ENCODE data around the gene IL16.

IL16 gene

GRCh38 chr15:81174125-81174791 is 22.4 kb upstream of the IL16 start:
- no peak overlapping the region for H3K4me3 ChIP-seq (ENCODE audit: low read depth, low read length)

DNA sequence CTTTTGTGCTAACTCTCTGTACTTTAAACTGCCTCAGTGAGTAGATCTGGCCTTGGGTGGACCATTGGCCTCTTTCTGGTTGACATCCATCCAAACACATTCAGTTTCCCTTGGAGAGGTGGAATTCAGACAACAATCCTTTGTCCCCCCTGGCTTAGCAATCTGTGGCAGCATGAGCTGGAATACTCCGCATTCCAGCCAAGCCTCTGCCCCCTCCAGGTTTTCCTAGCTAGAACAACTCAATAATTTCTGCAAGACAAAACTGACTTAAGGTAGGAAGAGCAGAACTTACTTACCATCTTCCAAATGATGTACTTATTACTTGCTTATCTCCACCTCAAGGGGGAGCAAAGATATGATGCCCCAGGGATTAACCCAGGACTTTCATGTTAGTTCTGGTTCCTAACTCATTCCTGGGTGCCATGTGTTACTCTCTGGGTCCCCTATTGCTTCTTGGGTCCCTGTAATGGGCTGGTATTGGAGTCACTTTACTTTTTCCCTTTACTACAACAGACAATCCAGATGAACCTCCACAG is 21.8 kb upstream of the IL16 start:
- H3K4me3 ChIP-seq (ENCODE audit: low read depth, low read length) = no peak overlapping the region

DNA sequence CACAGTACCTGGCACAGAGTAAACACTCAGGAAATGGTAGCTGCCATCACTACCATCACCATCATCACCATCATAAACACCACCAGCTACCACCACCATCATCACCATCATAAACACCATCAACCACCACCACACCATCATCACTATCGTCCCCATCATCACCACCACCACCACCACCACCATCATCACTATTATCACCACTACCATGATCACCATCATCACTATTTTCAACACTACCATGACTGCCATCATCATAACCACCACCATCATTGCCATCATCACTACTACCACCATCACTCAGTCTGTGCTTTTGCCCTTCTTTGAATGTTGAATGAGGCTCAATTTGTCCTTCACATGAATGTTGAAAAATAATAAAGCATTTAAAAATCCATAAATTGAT is 21.2 kb upstream of the IL16 start:
- H3K4me3 ChIP-seq (ENCODE audit: low read depth, low read length) = no peak overlapping the region

DNA sequence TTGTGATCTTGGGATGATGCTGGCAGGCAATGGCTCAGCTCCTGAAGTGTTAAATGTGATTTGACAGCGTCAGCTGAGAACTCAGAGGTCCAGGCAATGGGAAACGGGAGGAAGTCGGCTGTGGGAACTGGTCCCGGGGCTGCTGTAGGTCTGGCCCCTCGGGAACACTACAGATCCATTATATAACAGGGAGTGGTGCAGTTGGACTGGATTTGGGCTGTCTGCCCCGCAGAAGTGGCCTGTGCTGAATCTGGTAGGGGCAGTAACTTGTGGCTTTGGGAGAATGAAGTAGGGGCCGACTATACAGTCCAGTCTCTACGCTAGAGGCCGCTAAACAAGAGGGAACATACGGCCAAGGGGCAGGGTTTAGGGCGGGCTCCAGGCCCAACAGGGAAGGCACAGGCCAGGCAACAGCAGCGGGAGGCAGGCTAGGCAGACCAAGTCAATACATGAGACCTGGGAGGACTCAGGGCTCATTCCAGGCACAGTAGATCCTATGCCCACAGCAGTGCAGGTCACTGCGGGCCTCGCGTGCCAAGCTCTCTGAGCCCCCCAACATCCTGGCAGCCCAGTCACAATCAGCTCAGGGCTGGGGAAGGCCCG is 20.3 kb upstream of the IL16 start:
- no peak overlapping the region for H3K4me3 ChIP-seq (ENCODE audit: low read depth, low read length)

- no peak overlapping the region for H3K4me3 ChIP-seq (ENCODE audit: low read depth, low read length)
Measured at GRCh38 chr15:81178365-81178764, 18.3 kb upstream of the IL16 start.

DNA sequence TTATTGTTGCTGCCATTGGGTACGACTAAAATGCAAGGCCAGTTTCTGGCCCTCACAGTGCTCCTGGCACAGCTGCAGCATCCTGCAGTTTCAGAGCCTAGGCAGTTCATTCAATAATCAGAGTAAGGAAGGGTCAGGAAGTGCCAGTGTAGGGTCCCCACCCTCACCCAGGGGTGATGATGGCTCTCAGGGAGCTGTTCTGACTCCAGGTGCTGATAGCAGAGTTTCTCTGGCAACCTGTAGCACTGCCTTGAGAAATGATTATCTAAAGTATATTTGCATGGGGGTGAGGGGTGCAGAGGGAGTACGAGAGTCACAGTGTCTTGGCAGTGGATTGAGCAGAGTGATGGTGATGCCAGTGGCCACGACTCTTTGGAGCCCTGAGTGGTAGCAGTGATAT is 15.5 kb upstream of the IL16 start:
- no peak overlapping the region for H3K4me3 ChIP-seq (ENCODE audit: low read depth, low read length)

GRCh38 chr15:81182031-81182755 is 14.5 kb upstream of the IL16 start:
- H3K4me3 ChIP-seq (ENCODE audit: low read depth, low read length) = no peak overlapping the region

DNA sequence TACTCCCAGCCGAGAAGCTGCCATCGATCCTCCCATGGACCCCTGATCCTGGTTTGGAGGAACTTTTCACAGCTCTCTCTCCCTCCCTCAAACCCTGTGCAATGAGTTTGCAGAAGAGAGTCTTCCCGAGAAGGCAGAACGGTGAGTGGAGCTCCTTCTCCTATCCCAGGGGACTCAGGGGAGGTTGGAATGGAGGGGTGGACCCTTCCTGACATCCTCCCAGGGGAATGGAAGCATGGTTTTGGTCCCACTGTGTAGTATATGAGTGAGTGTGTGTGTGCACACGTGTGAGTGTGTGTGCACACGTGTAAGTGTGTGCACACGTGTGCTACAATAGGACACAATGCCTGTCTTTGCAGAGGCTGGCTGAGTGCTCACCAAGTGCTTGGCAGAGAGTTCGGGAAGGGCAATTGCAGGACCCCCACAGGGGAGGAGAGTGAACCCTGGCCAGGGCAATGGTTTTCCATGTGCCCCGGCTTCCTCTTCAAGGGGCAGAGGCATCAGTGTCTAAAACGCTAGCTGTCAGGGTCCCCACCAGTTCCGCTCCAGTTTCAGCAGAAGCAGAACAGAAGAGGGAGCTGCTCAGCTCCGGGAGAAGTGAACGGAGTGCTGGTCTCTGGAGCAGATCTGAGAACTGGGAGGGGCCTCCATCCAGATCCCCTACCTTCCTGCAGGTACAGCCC is 13.8 kb upstream of the IL16 start:
- H3K4me3 ChIP-seq (ENCODE audit: low read depth, low read length) = no peak overlapping the region

- no peak overlapping the region for H3K4me3 ChIP-seq (ENCODE audit: low read depth, low read length)
Measured at GRCh38 chr15:81183439-81183775, 13.3 kb upstream of the IL16 start.

GRCh38 chr15:81184188-81184587 is 12.5 kb upstream of the IL16 start:
- no peak overlapping the region for H3K4me3 ChIP-seq (ENCODE audit: low read depth, low read length)

GRCh38 chr15:81185631-81186295 is 10.9 kb upstream of the IL16 start:
- H3K4me3 ChIP-seq (ENCODE audit: low read depth, low read length) = no peak overlapping the region

DNA sequence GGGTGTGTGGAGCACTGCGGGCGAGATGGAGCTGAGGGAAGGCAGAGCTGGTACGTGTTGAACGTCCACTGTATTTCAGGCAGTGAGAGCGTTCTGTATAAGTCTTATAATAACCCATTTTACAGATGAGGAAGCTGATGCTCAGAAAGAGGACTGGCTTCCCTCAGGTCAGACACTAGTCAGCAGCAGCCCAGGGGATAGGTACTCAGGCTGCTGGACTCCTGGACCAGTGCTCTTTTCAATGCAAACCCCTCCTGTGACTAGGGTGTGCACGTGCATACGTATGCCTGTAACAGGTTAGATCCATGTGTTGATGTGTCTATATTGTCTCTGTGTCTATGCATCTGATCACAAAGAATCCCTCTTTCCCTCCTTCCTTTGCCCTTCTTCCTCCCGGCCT is 8.3 kb upstream of the IL16 start:
- H3K4me3 ChIP-seq (ENCODE audit: low read depth, low read length) = no peak overlapping the region

DNA sequence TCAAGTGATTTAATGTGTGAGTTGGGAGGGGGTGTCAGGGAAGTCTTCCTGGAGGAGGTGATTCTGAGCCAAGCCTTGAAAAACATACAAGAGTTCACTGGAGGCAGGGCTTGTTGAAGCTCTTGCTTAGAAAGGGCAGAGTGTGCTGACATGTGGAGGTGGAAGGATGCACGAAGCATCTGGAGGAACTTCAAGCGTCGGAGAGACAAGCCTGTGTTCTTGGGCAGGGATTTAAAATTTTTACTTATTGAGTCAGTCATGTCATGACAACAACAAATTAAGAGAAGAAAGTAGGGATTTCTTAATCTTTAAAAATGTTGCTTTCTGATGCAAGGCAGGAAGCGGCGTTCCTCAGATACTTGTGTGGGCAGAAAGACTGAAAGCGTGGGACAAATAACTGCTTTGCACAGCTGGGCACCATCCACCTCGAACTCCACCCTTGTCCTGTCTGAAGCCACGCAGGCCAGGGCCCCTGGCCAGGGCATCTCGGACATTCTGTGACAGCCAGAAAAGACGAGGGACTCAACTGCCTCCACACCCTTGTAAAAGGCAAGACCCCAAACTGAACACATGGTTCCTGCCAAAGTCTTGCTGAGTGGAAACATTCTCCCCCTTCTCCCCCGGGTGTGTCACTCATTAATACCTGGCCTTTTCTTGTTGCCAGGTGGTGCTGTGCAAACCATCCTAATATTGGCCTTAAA is 6.9 kb upstream of the IL16 start:
- no peak overlapping the region for H3K4me3 ChIP-seq (ENCODE audit: low read depth, low read length)

- no peak overlapping the region for H3K4me3 ChIP-seq (ENCODE audit: low read depth, low read length)
Measured at GRCh38 chr15:81190922-81191507, 5.7 kb upstream of the IL16 start.

- no peak overlapping the region for H3K4me3 ChIP-seq (ENCODE audit: low read depth, low read length)
Measured at GRCh38 chr15:81191701-81192100, 5.0 kb upstream of the IL16 start.

GRCh38 chr15:81194723-81195122 is 2.0 kb upstream of the IL16 start:
- H3K4me3 ChIP-seq (ENCODE audit: low read depth, low read length) = no peak overlapping the region

- H3K4me3 ChIP-seq (ENCODE audit: low read depth, low read length) = no peak overlapping the region
Measured at GRCh38 chr15:81195339-81195864, 1.3 kb upstream of the IL16 start.

- no peak overlapping the region for H3K4me3 ChIP-seq (ENCODE audit: low read depth, low read length)
Measured at GRCh38 chr15:81197255-81197630, 564 bp downstream of the IL16 start.

GRCh38 chr15:81197688-81198281 is 1.1 kb downstream of the IL16 start:
- H3K4me3 ChIP-seq (ENCODE audit: low read depth, low read length) = no peak overlapping the region

All from iPS-11a (cell line).